Measurements from ENCODE around the gene IL27RA.

- TF ChIP-seq CTCF (IDR thresholded peaks at IDR 0.05; ENCODE audit: low read depth, low read length, missing input control) (no peak), SP1 (IDR thresholded peaks at IDR 0.05) (no peak), REST (IDR thresholded peaks at IDR 0.05) (no peak), GABPA (IDR thresholded peaks at IDR 0.05 in 1 of 2, conservative IDR thresholded peaks at IDR 0.05 in 1 of 2) (no peak), ATF3 (IDR thresholded peaks at IDR 0.05) (no peak), HNF4A (conservative IDR thresholded peaks at IDR 0.05) (no peak), FOXA1 (IDR thresholded peaks at IDR 0.05) (no peak), TAF1 (conservative IDR thresholded peaks at IDR 0.05) (no peak), RAD21 (IDR thresholded peaks at IDR 0.05) (no peak), YY1 (IDR thresholded peaks at IDR 0.05) (no peak), JUND (IDR thresholded peaks at IDR 0.05) (no peak), EGR1 (IDR thresholded peaks at IDR 0.05; ENCODE audit: low read depth in 2 of 2) (no peak)
Measured at GRCh38 chr19:13998426-13998825, 33.1 kb upstream of the IL27RA start.

Measured in liver (tissue), 3 donors.